HG03139 (cell line): ENCODE results near the gene RNLS.

Experiments
- ATAC-seq: cut with Tn5 transposase; IDR thresholded peaks from one replicate; pipeline ENCODE4 v1.9.1; 2021; ENCODE audit not compliant: unreplicated experiment

The RNLS gene

GRCh38 chr10:88347597-88348304, 235.4 kb downstream of the RNLS start:
- no peak for ATAC-seq

- no peak for ATAC-seq
Observed at GRCh38 chr10:88347022-88347421, 236.1 kb downstream of the RNLS start.

- ATAC-seq = no peak
Observed at GRCh38 chr10:88346144-88346977, 236.8 kb downstream of the RNLS start.

GRCh38 chr10:88343761-88344484, 239.2 kb downstream of the RNLS start:
- no peak for ATAC-seq

GRCh38 chr10:88342733-88343310, 240.3 kb downstream of the RNLS start:
- ATAC-seq = no peak

GRCh38 chr10:88337134-88337533, 246.0 kb downstream of the RNLS start:
- ATAC-seq = no peak

GRCh38 chr10:88336334-88336733, 246.8 kb downstream of the RNLS start:
- ATAC-seq = no peak

- ATAC-seq = no peak
Observed at GRCh38 chr10:88333248-88333630, 249.9 kb downstream of the RNLS start.

- ATAC-seq = no peak
Observed at GRCh38 chr10:88332503-88333247, 250.4 kb downstream of the RNLS start.

GRCh38 chr10:88330174-88330573, 252.9 kb downstream of the RNLS start:
- ATAC-seq = no peak

GRCh38 chr10:88322324-88323063, 260.6 kb downstream of the RNLS start:
- no peak for ATAC-seq

GRCh38 chr10:88319960-88320517, 263.1 kb downstream of the RNLS start:
- no peak for ATAC-seq

- ATAC-seq = no peak
Observed at GRCh38 chr10:88318803-88319202, 264.3 kb downstream of the RNLS start.

GRCh38 chr10:88317099-88317498, 266.0 kb downstream of the RNLS start:
- ATAC-seq = no peak

- ATAC-seq = no peak
Observed at GRCh38 chr10:88316292-88316861, 266.7 kb downstream of the RNLS start.

GRCh38 chr10:88315755-88316154, 267.4 kb downstream of the RNLS start:
- no peak for ATAC-seq

GRCh38 chr10:88314362-88314761, 268.8 kb downstream of the RNLS start:
- ATAC-seq = no peak

GRCh38 chr10:88313878-88314277, 269.2 kb downstream of the RNLS start:
- ATAC-seq = no peak

GRCh38 chr10:88312855-88313254, 270.3 kb downstream of the RNLS start:
- no peak for ATAC-seq
